Activated CD4-positive, alpha-beta memory T cell treated with anti-CD3 and anti-CD28 coated beads, Interleukin-2, amount 10 ng/mL, durations not matched to agents 7 days and 5 days (primary cell): ENCODE results near the gene MYO3A. TPM values are rescaled to one million over a fixed set of nuclear protein-coding genes. Genes with fewer than 3 reads are reported as not detected.

Experiments
- CTCF ChIA-PET: fragments of 350-600 bp; sonication (Branson Sonifier 250); formaldehyde crosslinking; loops from one replicate; lab custom pipeline; 2021; ENCODE audit warnings: antibody characterized with exemption, inconsistent platforms; lab: Charles Lee
- POLR2A ChIA-PET: fragments of 350-600 bp; sonication (Branson Sonifier 250); formaldehyde crosslinking; loops from one replicate; lab custom pipeline; 2021; ENCODE audit warnings: antibody characterized with exemption; lab: Charles Lee
- DNase-seq: peaks from one replicate; pipeline ENCODE4 v3.0.0-alpha.2; 2020
- H3K27ac Mint-ChIP-seq: one replicate; pipeline ENCODE4 v1.8.0; 2021; ENCODE audit warnings: mild to moderate bottlenecking, mixed read lengths
- H3K27me3 Mint-ChIP-seq: one replicate; pipeline ENCODE4 v1.8.0; 2021; ENCODE audit warnings: mixed read lengths
- H3K36me3 Mint-ChIP-seq: one replicate; pipeline ENCODE4 v1.8.0; 2021; ENCODE audit warnings: low read depth, mixed read lengths
- H3K4me1 Mint-ChIP-seq: one replicate; pipeline ENCODE4 v1.8.0; 2021; ENCODE audit warnings: mixed read lengths
- H3K4me3 Mint-ChIP-seq: one replicate; pipeline ENCODE4 v1.8.0; 2021; ENCODE audit warnings: mild to moderate bottlenecking, mixed read lengths
- H3K9me3 Mint-ChIP-seq: one replicate; pipeline ENCODE4 v1.8.0; 2021; ENCODE audit warnings: mixed read lengths
- total RNA-seq, 2 experiments: library from RNA; stranded (reverse); gene quantifications; one replicate each; pipeline ENCODE4 v1.2.3, GENCODE V29; 2021

Gene MYO3A
- total RNA-seq, 2 experiments from 2014 or later, result not detected

DNA sequence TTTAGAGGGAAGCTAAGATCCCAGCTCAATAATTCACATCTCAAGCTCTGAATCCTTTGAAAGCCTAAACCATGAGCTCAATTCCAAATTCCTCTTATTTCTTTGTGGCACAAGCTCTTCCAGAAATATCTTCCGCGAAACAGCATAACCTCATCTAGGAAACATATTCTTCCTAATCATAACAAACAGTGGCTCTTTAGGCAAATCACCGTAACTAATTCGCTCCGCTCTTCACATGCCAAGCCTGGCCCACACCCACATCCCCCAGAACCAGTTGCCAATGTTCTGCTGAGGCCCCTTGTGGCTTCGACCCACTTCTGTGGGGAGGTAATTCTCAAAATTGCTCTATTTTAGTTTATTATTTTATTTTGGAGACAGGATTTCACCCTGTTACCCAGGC is 301.7 kb downstream of the MYO3A start:
- Mint-ChIP-seq H3K27ac (no peak overlapping the region), H3K9me3 (no peaks in the 10 kb centered on the region), H3K36me3 (no peaks in the 10 kb centered on the region), H3K4me3 (no peak overlapping the region), H3K4me1 (no peaks in the 10 kb centered on the region), H3K27me3 (peaks cover 11% of the 10 kb centered on the region)
- CTCF ChIA-PET, result no interaction called here
- POLR2A ChIA-PET, result no interaction called here
- DNase-seq, result no peak

DNA sequence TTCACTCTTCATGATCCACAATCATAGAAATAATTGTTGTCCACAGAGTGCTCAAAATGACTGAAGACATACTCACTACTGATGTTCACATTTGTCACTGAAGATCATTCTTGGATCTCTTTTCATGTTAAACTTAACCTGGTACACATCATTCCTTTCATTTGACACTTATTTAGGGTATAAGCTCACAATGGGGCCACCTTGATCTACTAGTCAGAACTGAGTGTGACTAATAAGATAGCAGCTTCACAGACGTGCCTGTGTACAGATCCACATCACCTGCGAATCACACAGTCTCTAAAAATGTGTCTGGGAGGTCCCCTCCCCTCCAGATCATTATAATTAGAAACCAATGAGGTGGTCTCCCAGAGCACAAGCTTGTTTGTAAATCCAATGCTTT is 304.3 kb downstream of the MYO3A start:
- no peaks in the 10 kb centered on the region for H3K9me3 Mint-ChIP-seq
- no peak for DNase-seq
- H3K4me3 Mint-ChIP-seq, result no peak overlapping the region
- H3K27me3 Mint-ChIP-seq, result peaks cover 15% of the 10 kb centered on the region
- H3K4me1 Mint-ChIP-seq, result no peaks in the 10 kb centered on the region
- H3K27ac Mint-ChIP-seq, result no peak overlapping the region
- CTCF ChIA-PET, result no interaction called here
- POLR2A ChIA-PET, result no interaction called here
- no peaks in the 10 kb centered on the region for H3K36me3 Mint-ChIP-seq

GRCh38 chr10:26242706-26243350 is 308.8 kb downstream of the MYO3A start:
- DNase-seq, result no peak
- ChIA-PET CTCF (no interaction called here), POLR2A (no interaction called here)
- H3K4me3 Mint-ChIP-seq, result no peak overlapping the region
- H3K36me3 Mint-ChIP-seq, result no peaks in the 10 kb centered on the region
- H3K4me1 Mint-ChIP-seq, result no peaks in the 10 kb centered on the region
- no peak overlapping the region for H3K27ac Mint-ChIP-seq
- H3K9me3 Mint-ChIP-seq, result no peaks in the 10 kb centered on the region
- peaks cover 16% of the 10 kb centered on the region for H3K27me3 Mint-ChIP-seq

- Mint-ChIP-seq H3K4me1 (no peaks in the 10 kb centered on the region), H3K36me3 (no peaks in the 10 kb centered on the region), H3K27ac (no peak overlapping the region), H3K4me3 (no peak overlapping the region), H3K9me3 (no peaks in the 10 kb centered on the region), H3K27me3 (peaks cover 13% of the 10 kb centered on the region)
- ChIA-PET POLR2A (no interaction called here), CTCF (no interaction called here)
- no peak for DNase-seq
Measured at GRCh38 chr10:26243351-26243720, 309.3 kb downstream of the MYO3A start.

GRCh38 chr10:26249681-26250080 is 315.7 kb downstream of the MYO3A start:
- Mint-ChIP-seq H3K4me3 (no peak overlapping the region), H3K9me3 (no peaks in the 10 kb centered on the region), H3K27me3 (no peaks in the 10 kb centered on the region), H3K27ac (no peak overlapping the region), H3K4me1 (no peaks in the 10 kb centered on the region), H3K36me3 (no peaks in the 10 kb centered on the region)
- DNase-seq, result no peak
- POLR2A ChIA-PET, result no interaction called here
- CTCF ChIA-PET, result no interaction called here

DNA sequence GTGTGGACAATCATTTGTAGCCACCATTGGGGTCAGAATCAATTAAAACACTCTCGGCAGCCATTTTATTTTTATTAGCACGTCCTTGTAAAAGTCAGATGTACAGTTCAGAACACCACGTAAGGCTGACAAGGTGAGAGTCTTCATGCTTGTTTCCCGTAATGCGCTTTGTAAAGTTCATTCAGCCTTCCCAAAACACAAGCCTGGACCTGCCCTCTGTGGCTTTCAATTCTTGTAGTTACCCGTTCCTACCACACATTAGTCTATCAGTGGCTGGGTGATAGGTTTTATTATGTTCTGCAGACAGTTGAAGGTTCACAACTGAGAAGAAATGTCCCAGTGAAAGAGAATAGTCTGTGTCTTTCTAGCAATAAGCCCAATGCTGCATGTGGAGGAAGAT is 317.9 kb downstream of the MYO3A start:
- H3K27ac Mint-ChIP-seq, result no peak overlapping the region
- no peak overlapping the region for H3K4me3 Mint-ChIP-seq
- ChIA-PET CTCF (no interaction called here), POLR2A (interaction anchor here (0.7 kb wide), 2 partner anchors 13 to 1238 kb away, joined by 3 to 4 read pairs; no protein-coding TSS in a partner anchor)
- no peaks in the 10 kb centered on the region for H3K9me3 Mint-ChIP-seq
- DNase-seq, result no peak
- no peaks in the 10 kb centered on the region for H3K27me3 Mint-ChIP-seq
- H3K36me3 Mint-ChIP-seq, result no peaks in the 10 kb centered on the region
- no peaks in the 10 kb centered on the region for H3K4me1 Mint-ChIP-seq

DNA sequence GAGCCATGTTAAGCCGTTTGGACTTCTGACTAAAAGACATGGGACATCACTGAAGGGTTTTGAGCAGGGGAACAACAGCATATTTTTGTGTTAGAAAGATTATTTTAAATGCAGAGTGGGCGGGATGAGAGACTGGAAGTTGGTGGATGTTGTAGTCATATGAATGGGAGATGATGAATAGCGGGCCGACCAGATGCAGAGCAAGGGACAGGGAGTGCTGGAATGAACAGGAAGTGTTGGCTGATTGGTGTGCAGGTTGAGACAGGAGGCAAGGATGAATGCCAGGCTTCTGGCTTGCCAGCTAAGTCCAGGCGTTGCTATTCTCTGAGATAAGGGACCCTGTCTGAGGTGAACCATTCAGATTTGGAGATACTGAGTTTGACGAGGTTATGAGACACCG is 320.6 kb downstream of the MYO3A start:
- H3K9me3 Mint-ChIP-seq, result no peaks in the 10 kb centered on the region

GRCh38 chr10:26259341-26259740 is 325.3 kb downstream of the MYO3A start:
- no peak overlapping the region for H3K4me3 Mint-ChIP-seq

More for the DNA sequence above, 320.6 kb downstream of the MYO3A start:
- Mint-ChIP-seq H3K4me3 (no peak overlapping the region), H3K4me1 (no peaks in the 10 kb centered on the region), H3K27me3 (peaks cover 6% of the 10 kb centered on the region), H3K27ac (no peak overlapping the region), H3K36me3 (no peaks in the 10 kb centered on the region)
- CTCF ChIA-PET, result no interaction called here
- POLR2A ChIA-PET, result no interaction called here
- DNase-seq, result no peak

More at GRCh38 chr10:26259341-26259740, 325.3 kb downstream of the MYO3A start:
- Mint-ChIP-seq H3K27ac (no peak overlapping the region), H3K4me1 (no peaks in the 10 kb centered on the region), H3K36me3 (no peaks in the 10 kb centered on the region), H3K9me3 (no peaks in the 10 kb centered on the region), H3K27me3 (peaks cover 13% of the 10 kb centered on the region)
- no peak for DNase-seq
- CTCF ChIA-PET, result no interaction called here
- POLR2A ChIA-PET, result no interaction called here
